IPS-20b (cell line): Measurements from ENCODE around the gene BHLHE23.

ENCODE experiments used
- H3K27ac ChIP-seq: one replicate; pipeline ENCODE4 v1.5.1; 2013; ENCODE audit warnings: low read length
- H3K27me3 ChIP-seq: 2 replicates; pipeline ENCODE4 v1.6.1; 2013; ENCODE audit warnings: mild to moderate bottlenecking, low read length, inconsistent platforms; ENCODE audit not compliant: insufficient read depth
- H3K36me3 ChIP-seq: 2 replicates; pipeline ENCODE4 v1.6.1; 2013; ENCODE audit warnings: low read depth, mild to moderate bottlenecking, inconsistent platforms, low read length, moderate library complexity; ENCODE audit not compliant: insufficient read depth
- H3K4me1 ChIP-seq: 2 replicates; pipeline ENCODE4 v1.6.1; 2013; ENCODE audit warnings: mild to moderate bottlenecking, control low read depth, inconsistent platforms, low read length, moderate library complexity; ENCODE audit not compliant: insufficient read depth
- H3K4me3 ChIP-seq: 2 replicates; pipeline ENCODE4 v1.5.1; 2013; ENCODE audit warnings: mild to moderate bottlenecking, low read length, inconsistent platforms
- H3K9ac ChIP-seq: 2 replicates; pipeline ENCODE4 v1.6.1; 2013; ENCODE audit warnings: low read depth, mild to moderate bottlenecking, inconsistent platforms, low read length, moderate library complexity
- H3K9me3 ChIP-seq: 2 replicates; pipeline ENCODE4 v1.6.1; 2013; ENCODE audit warnings: mild to moderate bottlenecking, low read depth, low read length, inconsistent platforms; ENCODE audit not compliant: insufficient read depth

Gene BHLHE23

GRCh38 chr20:62959101-62959971 is 47.4 kb downstream of the BHLHE23 start:
- Histone ChIP-seq H3K27ac (no peak overlapping the region), H3K4me1 (peaks cover 5% of the 10 kb centered on the region; the same call in 1 of the 2 replicates), H3K27me3 (no peaks in the 10 kb centered on the region), H3K9ac (no peak overlapping the region), H3K9me3 (no peaks in the 10 kb centered on the region), H3K36me3 (peaks cover 11% of the 10 kb centered on the region; the same call in 1 of the 2 replicates), H3K4me3 (no peak overlapping the region)

GRCh38 chr20:62958388-62959100 is 48.2 kb downstream of the BHLHE23 start:
- H3K36me3 ChIP-seq: peaks cover 11% of the 10 kb centered on the region; the same call in 1 of the 2 replicates
- H3K9ac ChIP-seq: no peak overlapping the region
- H3K9me3 ChIP-seq: no peaks in the 10 kb centered on the region
- peaks cover 7% of the 10 kb centered on the region; the same call in 1 of the 2 replicates for H3K4me1 ChIP-seq
- no peak overlapping the region for H3K27ac ChIP-seq
- H3K4me3 ChIP-seq: no peak overlapping the region
- no peaks in the 10 kb centered on the region for H3K27me3 ChIP-seq

- H3K36me3 ChIP-seq: peaks cover 11% of the 10 kb centered on the region; the same call in 1 of the 2 replicates
- no peak overlapping the region for H3K27ac ChIP-seq
- H3K9ac ChIP-seq: no peak overlapping the region
- H3K27me3 ChIP-seq: no peaks in the 10 kb centered on the region
- H3K9me3 ChIP-seq: no peaks in the 10 kb centered on the region
- H3K4me3 ChIP-seq: no peak overlapping the region
- H3K4me1 ChIP-seq: peaks cover 11% of the 10 kb centered on the region; the same call in 1 of the 2 replicates
These were observed 49.3 kb downstream of the BHLHE23 start for GRCh38 chr20:62957136-62958117.

GRCh38 chr20:62956387-62957135 is 50.2 kb downstream of the BHLHE23 start:
- Histone ChIP-seq H3K27ac (no peak overlapping the region), H3K27me3 (no peaks in the 10 kb centered on the region), H3K9me3 (no peaks in the 10 kb centered on the region), H3K4me3 (no peak overlapping the region), H3K4me1 (peaks cover 11% of the 10 kb centered on the region; the same call in 1 of the 2 replicates), H3K9ac (no peak overlapping the region), H3K36me3 (peaks cover 11% of the 10 kb centered on the region; the same call in 1 of the 2 replicates)
